Muscle layer of duodenum (tissue), 2 donors: Measurements from ENCODE around the gene KCNJ3.

Experiments used
- H3K27ac ChIP-seq: one replicate; pipeline ENCODE4 v1.7.0; 2013; ENCODE audit warnings: mild to moderate bottlenecking, low read length
- H3K27me3 ChIP-seq: one replicate; pipeline ENCODE4 v1.7.0; 2013; ENCODE audit warnings: low read depth, mild to moderate bottlenecking, control low read depth, low read length
- H3K36me3 ChIP-seq, 2 donors: one replicate each; pipeline ENCODE4 v1.7.0; 2013; ENCODE audit warnings: low read length in 2 of 2, control low read depth in 1 of 2, mild to moderate bottlenecking in 1 of 2; ENCODE audit not compliant: insufficient read depth in 2 of 2, control insufficient read depth in 1 of 2
- H3K4me1 ChIP-seq, 2 donors: one replicate each; pipeline ENCODE4 v1.7.0; 2013; ENCODE audit warnings: low read length in 2 of 2, mild to moderate bottlenecking in 2 of 2, control low read depth in 1 of 2, moderate library complexity in 1 of 2; ENCODE audit not compliant: insufficient read depth in 2 of 2, control insufficient read depth in 1 of 2
- H3K4me3 ChIP-seq, 2 donors: one replicate each; pipeline ENCODE4 v1.7.0; 2013; ENCODE audit warnings: low read length in 2 of 2, low read depth in 1 of 2, mild to moderate bottlenecking in 1 of 2
- H3K9me3 ChIP-seq, 2 donors: one replicate each; pipeline ENCODE4 v1.7.0; 2013; ENCODE audit warnings: low read length in 2 of 2, control low read depth in 1 of 2, mild to moderate bottlenecking in 1 of 2; ENCODE audit not compliant: control insufficient read depth in 1 of 2
- donor health status: healthy.

KCNJ3 gene

DNA sequence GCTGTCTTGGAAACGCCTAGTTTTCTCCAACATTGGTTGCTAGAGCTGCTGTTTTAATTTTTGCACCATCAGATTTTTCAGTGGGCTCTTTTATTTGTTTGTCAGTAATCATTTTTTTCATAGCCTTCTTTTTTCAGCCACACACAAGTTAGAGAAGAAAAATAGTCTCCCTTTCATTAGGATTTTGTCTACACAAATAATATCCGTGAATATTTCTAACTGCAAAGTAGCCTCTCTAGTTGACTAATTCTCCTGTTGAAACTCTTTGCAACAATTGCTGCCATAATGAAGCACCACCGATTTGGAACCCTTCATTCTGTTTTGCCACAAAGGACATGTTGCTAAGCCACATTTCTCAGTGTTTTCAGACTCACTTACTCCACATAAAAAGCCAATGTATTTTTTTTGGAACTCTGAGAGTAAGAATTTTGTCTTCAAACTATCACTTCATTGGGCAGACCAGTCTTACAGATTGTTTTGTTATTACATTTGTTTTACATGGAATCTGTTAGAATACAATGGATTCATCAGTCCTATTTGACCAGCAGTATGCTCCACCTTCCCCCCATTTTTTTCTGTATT lies 9.6 kb downstream of the KCNJ3 start:
- no peaks in the 10 kb centered on the region for H3K4me1 ChIP-seq
- no peaks in the 10 kb centered on the region for H3K27me3 ChIP-seq
- no peaks in the 10 kb centered on the region for H3K9me3 ChIP-seq

DNA sequence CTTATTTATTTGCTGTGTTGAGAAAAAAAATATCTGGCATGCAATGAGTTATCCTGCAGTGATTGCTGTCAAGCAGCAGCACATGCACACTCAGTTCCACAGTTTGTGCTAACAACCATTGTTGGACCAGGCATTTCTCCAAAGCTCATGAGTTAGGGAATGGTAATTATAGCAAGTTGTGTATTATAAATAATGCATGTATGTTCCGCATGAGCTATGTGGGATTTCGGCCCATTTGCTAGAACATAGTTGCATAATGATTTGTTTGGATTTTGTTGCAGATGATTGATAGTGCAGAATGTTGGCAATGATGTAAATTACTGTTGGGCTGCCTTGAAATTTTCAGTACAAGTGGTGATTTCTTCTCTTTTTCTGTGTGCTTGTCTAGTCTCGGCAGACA lies 10.7 kb downstream of the KCNJ3 start:
- H3K27me3 ChIP-seq = no peaks in the 10 kb centered on the region
- no peaks in the 10 kb centered on the region for H3K4me1 ChIP-seq
- no peak overlapping the region for H3K4me3 ChIP-seq
- no peaks in the 10 kb centered on the region for H3K36me3 ChIP-seq
- no peaks in the 10 kb centered on the region for H3K9me3 ChIP-seq
- H3K27ac ChIP-seq = no peak overlapping the region

More for the DNA sequence above, 9.6 kb downstream of the KCNJ3 start:
- no peak overlapping the region for H3K4me3 ChIP-seq
- H3K27ac ChIP-seq = no peak overlapping the region
- H3K36me3 ChIP-seq = no peaks in the 10 kb centered on the region

DNA sequence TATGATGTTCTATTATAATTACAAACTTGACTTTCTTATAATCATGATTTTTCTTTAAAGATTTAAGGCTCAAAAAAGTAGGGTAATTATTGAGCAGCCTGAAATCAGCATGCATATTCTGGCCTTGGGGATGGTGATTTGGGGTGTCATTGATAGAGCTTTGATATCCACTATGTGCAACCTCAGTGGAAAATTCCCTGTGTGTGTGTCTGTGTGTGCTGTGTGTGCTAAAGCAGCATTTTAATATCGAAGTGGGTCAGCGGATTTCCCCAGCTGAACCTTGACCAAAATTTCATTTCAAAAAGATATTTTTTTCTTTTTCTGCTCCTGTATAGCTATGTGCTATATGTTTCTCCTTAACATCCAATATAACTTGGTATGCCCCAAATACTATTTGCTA lies 11.6 kb downstream of the KCNJ3 start:
- Histone ChIP-seq H3K27ac (no peak overlapping the region), H3K9me3 (no peaks in the 10 kb centered on the region), H3K27me3 (no peaks in the 10 kb centered on the region), H3K36me3 (no peaks in the 10 kb centered on the region), H3K4me3 (no peak overlapping the region), H3K4me1 (no peaks in the 10 kb centered on the region)

DNA sequence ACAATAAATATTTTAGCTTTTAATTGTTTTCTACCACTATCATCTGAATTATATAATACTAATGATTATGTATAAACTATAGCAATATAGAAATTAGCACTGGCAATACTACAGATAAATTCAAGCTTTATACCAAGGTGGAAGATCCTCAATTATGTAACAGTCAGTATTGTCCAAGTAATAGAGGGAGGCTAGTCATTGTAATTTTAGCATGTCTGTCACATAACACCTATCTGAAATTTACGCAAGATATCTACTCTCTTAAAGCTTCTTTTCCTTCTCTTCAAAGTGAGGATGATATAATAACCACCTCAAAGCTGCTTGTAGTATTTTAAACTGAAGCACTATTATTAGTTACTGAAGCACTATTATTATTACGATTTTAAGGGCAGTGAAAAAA lies 12.2 kb downstream of the KCNJ3 start:
- H3K4me3 ChIP-seq = no peak overlapping the region
- no peaks in the 10 kb centered on the region for H3K9me3 ChIP-seq
- H3K4me1 ChIP-seq = no peaks in the 10 kb centered on the region
- H3K36me3 ChIP-seq = no peaks in the 10 kb centered on the region
- H3K27me3 ChIP-seq = no peaks in the 10 kb centered on the region
- no peak overlapping the region for H3K27ac ChIP-seq

DNA sequence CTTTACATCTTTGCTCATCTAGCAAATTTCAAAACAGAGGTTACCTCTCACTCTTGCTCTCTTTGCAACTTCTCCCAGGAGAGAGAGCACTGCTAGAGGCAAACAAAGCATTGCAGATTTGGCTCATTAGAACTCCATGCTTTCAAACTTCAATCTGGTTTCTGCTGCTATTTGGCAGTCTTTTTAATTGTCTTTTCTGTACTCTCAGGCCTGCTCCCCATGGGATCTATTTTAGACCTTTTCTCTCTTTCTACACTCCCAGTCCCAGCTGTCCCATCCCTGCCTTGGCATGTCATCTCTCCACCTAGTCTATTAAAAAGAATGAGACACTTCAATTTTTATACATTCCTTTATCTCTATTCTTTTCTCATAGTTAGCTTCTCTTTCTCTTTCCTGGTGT lies 15.2 kb downstream of the KCNJ3 start:
- Histone ChIP-seq H3K36me3 (no peaks in the 10 kb centered on the region), H3K9me3 (no peaks in the 10 kb centered on the region), H3K4me1 (no peaks in the 10 kb centered on the region), H3K27me3 (no peaks in the 10 kb centered on the region), H3K27ac (no peak overlapping the region), H3K4me3 (no peak overlapping the region)

DNA sequence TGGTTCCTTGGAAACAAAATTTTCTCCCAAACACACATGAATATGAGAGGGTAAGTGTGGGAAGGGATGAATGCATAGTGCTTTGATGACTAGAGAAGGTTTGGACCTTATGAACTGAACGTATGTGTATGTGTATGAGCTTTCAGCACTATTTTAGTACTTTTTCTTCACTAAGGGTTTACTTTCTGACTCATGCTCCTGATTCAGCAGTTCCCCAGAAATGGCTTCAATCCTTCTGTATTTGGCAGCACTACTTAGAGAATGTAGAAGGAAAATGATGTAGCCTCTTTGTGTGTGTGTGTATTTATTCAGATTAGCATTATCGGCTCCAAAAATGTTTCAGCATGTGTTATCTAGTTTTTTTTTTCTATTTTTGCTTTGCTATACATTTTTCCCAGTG lies 22.2 kb downstream of the KCNJ3 start:
- no peak overlapping the region for H3K4me3 ChIP-seq
- no peaks in the 10 kb centered on the region for H3K9me3 ChIP-seq
- no peak overlapping the region for H3K27ac ChIP-seq
- H3K36me3 ChIP-seq = no peaks in the 10 kb centered on the region
- H3K4me1 ChIP-seq = no peaks in the 10 kb centered on the region
- H3K27me3 ChIP-seq = no peaks in the 10 kb centered on the region

DNA sequence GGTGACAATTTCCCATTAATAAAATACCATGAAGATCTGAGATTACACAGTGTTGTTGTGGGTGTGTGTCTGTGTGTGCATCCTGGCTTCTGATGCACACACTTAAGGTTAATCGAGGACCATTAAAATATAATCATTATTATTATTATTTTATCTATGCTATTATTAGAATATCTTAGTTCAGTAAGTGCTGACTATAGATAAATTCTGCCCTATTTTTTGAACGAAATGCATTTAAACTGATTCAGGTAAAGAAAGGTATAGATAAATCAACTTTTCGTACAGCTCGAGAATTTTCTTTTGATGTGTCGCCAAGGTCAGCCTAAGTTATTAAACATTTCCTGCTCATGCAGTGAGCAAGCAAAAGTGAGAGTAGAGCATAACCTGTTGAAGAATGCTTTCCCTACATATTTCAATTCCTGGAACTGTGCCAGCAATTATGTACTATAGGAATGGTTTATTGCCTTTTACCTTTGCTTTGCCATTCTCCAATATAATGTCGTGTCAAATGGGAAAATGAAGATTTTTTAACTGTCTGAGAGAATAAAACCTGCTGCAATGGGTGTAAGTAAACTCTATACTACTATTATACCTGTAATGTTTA lies 25.8 kb downstream of the KCNJ3 start:
- H3K4me3 ChIP-seq = no peak overlapping the region
- no peak overlapping the region for H3K27ac ChIP-seq
- H3K36me3 ChIP-seq = no peaks in the 10 kb centered on the region

DNA sequence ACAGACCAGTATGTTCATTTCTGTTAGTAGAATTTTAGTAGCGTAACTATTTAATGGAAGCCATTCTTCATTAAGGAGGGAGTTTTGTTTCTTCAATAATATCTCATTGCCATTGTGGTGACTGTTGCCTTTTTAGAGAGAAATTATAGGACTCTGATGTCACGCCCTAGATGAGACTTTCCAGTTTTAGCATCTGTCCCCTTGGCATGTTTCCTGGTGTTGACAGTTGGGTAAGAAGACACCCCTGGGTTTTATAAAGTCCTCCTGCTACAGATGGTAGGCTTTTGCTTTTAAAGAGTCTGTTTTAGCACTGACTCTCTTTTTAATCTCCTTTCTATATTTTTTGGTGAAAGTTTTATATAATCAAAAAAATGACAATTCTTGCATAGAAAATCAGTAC lies 41.9 kb downstream of the KCNJ3 start:
- H3K9me3 ChIP-seq = peaks cover 0 to 3% of the 10 kb centered on the region in 2 donors
- no peak overlapping the region for H3K4me3 ChIP-seq
- H3K27ac ChIP-seq = no peak overlapping the region
- no peaks in the 10 kb centered on the region for H3K27me3 ChIP-seq
- H3K4me1 ChIP-seq = no peaks in the 10 kb centered on the region
- H3K36me3 ChIP-seq = no peaks in the 10 kb centered on the region

More for the DNA sequence above, 25.8 kb downstream of the KCNJ3 start:
- Histone ChIP-seq H3K27me3 (no peaks in the 10 kb centered on the region), H3K9me3 (no peaks in the 10 kb centered on the region), H3K4me1 (no peaks in the 10 kb centered on the region)

DNA sequence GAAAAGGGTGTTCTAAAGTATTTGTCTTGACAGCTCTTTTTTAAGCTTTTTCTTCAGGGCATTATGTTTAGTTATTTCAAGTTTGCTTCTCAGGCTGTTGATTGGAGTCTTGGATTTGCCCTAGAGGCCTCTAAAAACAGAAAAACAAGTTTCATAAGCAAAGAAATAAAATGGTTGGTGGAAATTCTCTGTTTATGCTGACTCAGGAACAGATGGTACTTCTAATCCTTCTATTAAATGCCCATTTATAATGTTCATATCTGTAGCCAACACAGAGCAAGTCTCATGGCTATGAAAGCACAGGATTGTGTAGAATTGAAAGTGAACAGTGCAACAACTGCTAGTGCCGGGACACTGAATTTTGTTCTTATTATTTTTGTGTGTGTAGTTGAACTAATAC lies 60.4 kb downstream of the KCNJ3 start:
- Histone ChIP-seq H3K27ac (no peak overlapping the region), H3K4me1 (no peaks in the 10 kb centered on the region), H3K9me3 (no peaks in the 10 kb centered on the region), H3K27me3 (no peaks in the 10 kb centered on the region), H3K36me3 (no peaks in the 10 kb centered on the region), H3K4me3 (no peak overlapping the region)

DNA sequence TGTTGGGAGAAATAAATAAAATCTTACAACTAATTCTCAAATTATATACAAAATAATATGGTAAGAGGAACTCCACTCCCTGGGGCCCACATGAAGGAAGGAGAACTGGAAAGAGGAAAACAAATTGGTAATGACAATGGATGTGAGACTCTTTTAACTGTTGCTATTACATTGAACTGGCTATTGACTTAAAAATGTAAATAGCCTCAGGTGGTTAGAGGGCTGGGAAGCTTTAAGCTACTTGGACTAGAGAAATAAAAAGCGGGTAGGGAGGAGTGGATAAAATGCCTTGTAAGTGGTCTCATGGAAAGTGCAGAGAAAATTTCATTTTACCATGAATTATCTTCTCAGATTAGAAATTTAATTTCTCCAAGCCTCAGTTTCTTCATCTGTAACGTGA lies 64.1 kb downstream of the KCNJ3 start:
- Histone ChIP-seq H3K27ac (no peak overlapping the region), H3K4me1 (no peaks in the 10 kb centered on the region), H3K36me3 (no peaks in the 10 kb centered on the region), H3K4me3 (no peak overlapping the region), H3K9me3 (no peaks in the 10 kb centered on the region), H3K27me3 (no peaks in the 10 kb centered on the region)

DNA sequence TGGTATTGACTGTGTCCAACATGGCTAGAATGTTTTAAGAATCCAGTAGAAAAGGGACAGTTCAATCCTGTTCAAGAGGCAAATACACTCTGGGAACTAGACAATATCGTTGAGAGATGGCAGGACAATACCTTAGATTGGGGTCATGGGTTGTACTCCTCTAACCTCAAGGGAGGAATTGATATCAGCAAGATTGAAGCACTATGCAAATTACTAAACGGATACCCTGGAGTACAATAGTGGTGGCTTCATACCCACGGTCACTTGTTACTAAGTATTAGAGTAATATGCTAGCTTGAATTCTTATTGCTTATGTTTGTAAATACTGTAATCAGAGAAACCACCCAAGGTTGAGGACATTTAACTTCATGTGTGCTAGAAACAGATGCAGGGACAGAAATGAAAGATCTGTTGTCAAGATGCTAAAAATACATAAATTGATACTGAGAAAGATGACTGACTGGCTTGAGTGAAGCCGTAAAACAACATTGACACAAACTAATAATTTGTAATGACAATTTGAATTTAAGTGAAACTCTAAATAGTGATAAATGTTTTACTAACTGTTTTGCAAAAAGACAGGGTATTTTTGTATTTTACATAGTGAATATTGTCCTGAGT lies 73.3 kb downstream of the KCNJ3 start:
- no peaks in the 10 kb centered on the region for H3K27me3 ChIP-seq
- no peaks in the 10 kb centered on the region for H3K36me3 ChIP-seq
- H3K9me3 ChIP-seq = no peaks in the 10 kb centered on the region
- no peak overlapping the region for H3K4me3 ChIP-seq
- no peaks in the 10 kb centered on the region for H3K4me1 ChIP-seq
- H3K27ac ChIP-seq = no peak overlapping the region

DNA sequence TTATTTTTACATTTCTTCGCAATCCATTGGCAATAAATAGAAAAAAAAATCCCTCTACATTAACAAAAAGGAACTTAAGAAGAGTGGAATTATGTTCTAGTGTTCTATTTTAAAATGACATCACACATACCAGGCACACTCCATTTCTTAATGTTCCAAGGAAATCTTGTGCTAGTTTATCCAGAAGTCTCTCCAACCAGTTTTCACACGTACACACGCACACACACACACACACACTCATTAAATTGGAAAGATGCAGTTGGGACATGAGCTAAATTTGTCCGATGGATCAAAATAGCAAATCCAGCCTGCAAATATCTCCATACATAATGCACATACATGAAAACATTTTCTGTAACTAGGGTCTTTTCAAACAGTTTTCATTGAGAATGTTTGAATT lies 78.3 kb downstream of the KCNJ3 start:
- H3K36me3 ChIP-seq = no peaks in the 10 kb centered on the region
- no peaks in the 10 kb centered on the region for H3K4me1 ChIP-seq
- H3K4me3 ChIP-seq = no peak overlapping the region
- H3K27ac ChIP-seq = no peak overlapping the region
- H3K9me3 ChIP-seq = no peaks in the 10 kb centered on the region
- H3K27me3 ChIP-seq = no peaks in the 10 kb centered on the region
